ENCODE measurements around the gene JUN. TPM values are rescaled to one million over a fixed set of nuclear protein-coding genes. Genes with fewer than 3 reads are reported as not detected.

JUN gene
- total RNA-seq, 1 donor from 2014 or later = 89.6 TPM

- H3K4me3 ChIP-seq (ENCODE audit: low read depth, low read length) = no peak overlapping the region
- no peak for TF ChIP-seq CTCF (conservative IDR thresholded peaks at IDR 0.05; ENCODE audit: low read depth, low read length)
- DNase-seq (ENCODE audit: low read depth) = peak; percentile 84
These were observed 39.7 kb upstream of the JUN start for GRCh38 chr1:58823481-58824010.

GRCh38 chr1:58821309-58821708 lies 37.5 kb upstream of the JUN start:
- DNase-seq (ENCODE audit: low read depth) = no peak
- H3K4me3 ChIP-seq (ENCODE audit: low read depth, low read length) = no peak overlapping the region
- TF ChIP-seq CTCF (conservative IDR thresholded peaks at IDR 0.05; ENCODE audit: low read depth, low read length) = no peak

DNA sequence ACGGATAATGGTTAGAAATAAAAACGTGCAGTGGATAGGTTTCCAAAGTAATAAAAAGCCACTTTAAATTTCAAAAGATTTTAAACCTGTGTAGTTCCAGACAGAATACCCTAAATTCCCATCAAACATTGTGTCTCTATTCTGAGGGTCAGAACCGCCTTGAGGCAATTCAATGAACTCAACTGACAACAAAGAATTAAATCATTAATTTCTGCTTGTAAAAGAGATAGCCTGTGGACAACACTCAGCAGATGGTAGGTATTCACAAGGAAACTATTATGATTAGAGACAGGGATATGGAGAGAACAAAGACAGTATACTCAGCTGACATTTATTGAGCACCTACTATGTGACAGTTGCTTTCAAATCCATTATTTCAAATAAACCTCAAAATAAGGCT lies 35.1 kb upstream of the JUN start:
- DNase-seq (ENCODE audit: low read depth) = no peak
- TF ChIP-seq CTCF (conservative IDR thresholded peaks at IDR 0.05; ENCODE audit: low read depth, low read length) = no peak
- no peak overlapping the region for H3K4me3 ChIP-seq (ENCODE audit: low read depth, low read length)

- no peak for TF ChIP-seq CTCF (conservative IDR thresholded peaks at IDR 0.05; ENCODE audit: low read depth, low read length)
- H3K4me3 ChIP-seq (ENCODE audit: low read depth, low read length) = no peak overlapping the region
- no peak for DNase-seq (ENCODE audit: low read depth)
These were observed 34.2 kb upstream of the JUN start for GRCh38 chr1:58818075-58818474.

DNA sequence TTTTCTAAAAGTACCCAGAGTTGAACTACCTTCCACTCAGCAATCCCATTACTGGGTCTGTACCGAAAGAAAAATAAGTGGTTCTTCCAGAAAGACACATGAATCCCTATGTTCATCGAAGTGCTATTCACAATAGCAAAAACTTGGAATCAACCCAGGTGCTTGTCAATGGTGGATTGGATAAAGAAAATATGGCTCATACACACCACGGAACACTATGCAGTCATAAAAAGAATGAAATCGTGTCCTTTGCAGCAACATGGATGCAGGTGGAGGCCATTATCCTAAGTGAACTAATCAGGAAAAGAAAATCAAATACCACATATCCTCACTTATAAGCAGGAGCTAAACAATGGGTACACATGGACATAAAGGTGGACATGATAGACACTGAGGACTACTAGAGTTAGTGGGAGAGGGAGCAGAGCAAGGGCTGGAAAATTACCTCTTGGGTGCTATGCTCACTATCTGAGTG lies 32.9 kb upstream of the JUN start:
- H3K4me3 ChIP-seq (ENCODE audit: low read depth, low read length) = peak overlapping the region; percentile 62
- no peak for DNase-seq (ENCODE audit: low read depth)
- no peak for TF ChIP-seq CTCF (conservative IDR thresholded peaks at IDR 0.05; ENCODE audit: low read depth, low read length)

DNA sequence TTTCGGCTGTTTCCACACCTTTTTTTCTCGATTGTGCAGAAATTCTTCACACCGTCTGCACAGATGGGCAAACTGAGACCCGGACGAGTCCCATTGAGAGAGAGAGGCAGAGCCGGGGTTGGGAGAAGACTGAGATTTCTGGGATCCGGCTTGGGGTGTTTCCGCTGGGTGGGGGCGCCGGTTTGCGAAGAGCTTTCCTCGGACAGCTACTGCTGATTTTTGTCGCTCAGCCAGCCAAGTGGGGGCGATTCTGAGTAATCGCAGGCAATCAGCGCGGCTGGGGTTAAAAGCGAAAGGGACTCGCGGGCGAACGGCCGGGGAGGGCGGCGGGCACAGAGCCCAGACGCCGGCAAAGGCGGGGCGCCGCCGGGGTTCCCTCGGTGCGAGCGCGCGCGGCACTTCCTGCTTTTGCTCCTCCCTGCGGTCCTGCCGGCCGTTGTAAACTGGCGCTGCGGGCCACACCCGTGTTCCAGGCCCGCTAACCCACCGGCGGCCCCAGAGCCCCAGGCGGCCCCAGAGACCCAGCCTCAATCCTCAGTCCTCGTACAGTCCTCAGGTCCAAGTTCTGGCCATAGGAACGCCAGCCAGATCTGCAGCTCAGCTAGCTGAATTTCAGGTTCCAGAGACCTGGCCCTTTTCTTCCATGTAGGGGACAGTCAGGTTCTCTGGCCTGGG lies 32.4 kb upstream of the JUN start:
- peak overlapping the region; percentile 62 for H3K4me3 ChIP-seq (ENCODE audit: low read depth, low read length)
- DNase-seq (ENCODE audit: low read depth) = no peak
- TF ChIP-seq CTCF (conservative IDR thresholded peaks at IDR 0.05; ENCODE audit: low read depth, low read length) = peak; percentile 16

- no peak for TF ChIP-seq CTCF (conservative IDR thresholded peaks at IDR 0.05; ENCODE audit: low read depth, low read length)
- H3K4me3 ChIP-seq (ENCODE audit: low read depth, low read length) = peak overlapping the region; percentile 62
- peak; percentile 53 for DNase-seq (ENCODE audit: low read depth)
These were observed 31.8 kb upstream of the JUN start for GRCh38 chr1:58815686-58816071.

Measured in epithelial cell of proximal tubule (primary cell).